Dendritic cell treated with granulocyte-macrophage colony-stimulating factor and Interleukin-4, amounts not matched to agents 40 ng/mL and 50 ng/mL, for 4 days (primary cell): ENCODE results near the gene PHYKPL.
A peak's percentile ranks its signal among the peaks of the same experiment; 100 is the strongest.

Experiments
- H3K27ac Mint-ChIP-seq: one replicate; pipeline ENCODE4 v1.8.0; 2022; ENCODE audit warnings: mild to moderate bottlenecking, mixed read lengths
- H3K27me3 Mint-ChIP-seq: one replicate; pipeline ENCODE4 v1.8.0; 2022; ENCODE audit warnings: mild to moderate bottlenecking, mixed read lengths
- H3K36me3 Mint-ChIP-seq: one replicate; pipeline ENCODE4 v1.8.0; 2022; ENCODE audit warnings: low read depth, mixed read lengths
- H3K4me1 Mint-ChIP-seq: one replicate; pipeline ENCODE4 v1.8.0; 2022; ENCODE audit warnings: low read depth, mixed read lengths
- H3K4me3 Mint-ChIP-seq: one replicate; pipeline ENCODE4 v1.8.0; 2022; ENCODE audit warnings: mild to moderate bottlenecking, moderate library complexity, mixed read lengths
- H3K9me3 Mint-ChIP-seq: one replicate; pipeline ENCODE4 v1.8.0; 2022; ENCODE audit warnings: mixed read lengths
- intact Hi-C: fragments of 100-400 bp; cut with micrococcal nuclease; formaldehyde crosslinking; loops from one replicate; pipeline ENCODE4 v1.15.0; 2022

PHYKPL gene

DNA sequence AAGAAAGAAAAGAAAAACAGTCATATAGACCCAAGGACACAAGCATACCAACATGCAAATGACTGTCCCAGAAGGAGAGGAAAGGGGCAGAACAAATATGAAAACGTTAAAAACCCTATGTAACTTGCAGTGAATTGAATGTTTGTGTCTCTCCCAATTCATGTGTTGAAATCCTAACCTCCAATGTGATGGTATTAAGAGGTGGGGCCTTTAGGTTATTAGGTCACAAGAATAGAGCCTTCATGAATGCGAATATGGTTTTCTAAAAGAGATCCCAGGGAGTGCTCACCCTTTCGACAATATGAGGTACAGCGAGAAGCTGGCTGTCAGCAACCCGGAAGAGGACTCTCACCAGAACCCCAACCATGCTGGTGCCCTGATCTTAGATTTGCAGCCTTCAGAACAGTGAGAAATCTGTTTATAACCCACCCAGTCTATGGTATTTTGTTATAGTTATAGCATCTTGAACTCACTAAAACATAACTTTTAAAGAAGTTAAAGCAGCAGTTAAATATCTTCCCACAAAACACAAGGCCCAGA lies 14.3 kb downstream of the PHYKPL start:
- Mint-ChIP-seq H3K4me3 (no peak overlapping the region), H3K4me1 (peaks cover 55% of the 10 kb centered on the region), H3K27me3 (no peaks in the 10 kb centered on the region), H3K27ac (no peak overlapping the region), H3K9me3 (no peaks in the 10 kb centered on the region), H3K36me3 (peaks cover 99% of the 10 kb centered on the region)
- intact Hi-C loops, result no loop called here

DNA sequence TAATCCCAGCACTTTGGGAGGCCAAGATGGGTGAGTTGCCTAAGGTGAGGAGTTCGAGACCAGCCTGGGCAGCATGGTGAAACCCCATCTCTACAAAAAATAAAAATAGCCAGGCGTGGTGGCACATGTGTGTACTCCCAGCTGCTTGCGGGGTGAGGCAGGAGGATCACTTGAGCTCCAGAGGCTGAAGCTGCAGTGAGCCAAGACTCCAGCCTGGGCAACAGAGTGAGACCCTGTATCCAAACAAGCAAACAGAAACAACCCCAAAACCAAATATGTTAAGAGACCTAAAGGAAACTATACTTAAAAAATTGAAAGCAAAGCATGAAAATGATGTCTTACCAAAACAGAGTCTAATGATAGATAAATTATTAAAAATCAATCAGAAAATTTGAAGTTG lies 15.8 kb downstream of the PHYKPL start:
- H3K36me3 Mint-ChIP-seq, result peaks cover 99% of the 10 kb centered on the region
- no peak overlapping the region for H3K4me3 Mint-ChIP-seq
- H3K27ac Mint-ChIP-seq, result peak overlapping the region; percentile 55
- peaks cover 39% of the 10 kb centered on the region for H3K4me1 Mint-ChIP-seq
- H3K27me3 Mint-ChIP-seq, result no peaks in the 10 kb centered on the region
- intact Hi-C loops, result no loop called here
- H3K9me3 Mint-ChIP-seq, result no peaks in the 10 kb centered on the region

GRCh38 chr5:178216088-178216534 lies 16.5 kb downstream of the PHYKPL start:
- intact Hi-C loops, result no loop called here
- H3K9me3 Mint-ChIP-seq, result no peaks in the 10 kb centered on the region
- H3K4me1 Mint-ChIP-seq, result peaks cover 33% of the 10 kb centered on the region
- peaks cover 99% of the 10 kb centered on the region for H3K36me3 Mint-ChIP-seq
- peak overlapping the region; percentile 55 for H3K27ac Mint-ChIP-seq
- no peak overlapping the region for H3K4me3 Mint-ChIP-seq
- no peaks in the 10 kb centered on the region for H3K27me3 Mint-ChIP-seq

DNA sequence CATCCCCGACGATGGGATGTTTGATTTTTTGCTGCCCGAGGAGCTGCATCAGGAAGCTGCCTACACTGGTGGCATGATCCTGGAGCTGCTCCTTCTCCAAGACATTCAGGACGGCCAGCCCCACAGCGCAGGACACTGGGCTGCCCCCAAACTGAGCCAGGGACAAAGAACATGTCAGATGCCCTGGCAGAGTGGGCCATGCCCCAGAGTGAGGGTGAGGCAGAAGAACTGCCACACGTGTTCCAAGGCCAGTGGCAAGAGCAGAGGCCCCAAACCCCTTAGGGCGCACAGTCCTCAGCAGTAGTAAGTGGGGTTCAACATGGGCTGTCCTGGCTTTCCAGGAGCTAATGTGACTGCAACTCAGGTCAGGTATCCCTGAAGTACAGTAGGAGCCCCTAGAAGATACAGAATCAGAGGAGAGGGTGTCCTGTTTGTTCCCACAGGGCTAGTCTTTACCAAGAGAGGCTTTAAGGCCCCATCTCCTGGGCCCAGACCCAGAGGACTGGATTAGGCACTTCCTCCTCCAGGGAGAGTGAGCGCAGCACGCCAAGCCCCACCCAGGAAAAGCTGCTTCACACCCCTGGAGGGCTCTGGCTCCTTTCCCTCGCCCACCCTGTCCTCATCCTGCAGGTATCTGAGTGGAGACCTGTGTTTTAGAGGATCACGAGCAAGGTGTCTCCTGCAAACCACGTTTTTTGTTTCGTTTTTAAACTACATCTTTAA lies 17.2 kb downstream of the PHYKPL start:
- H3K4me3 Mint-ChIP-seq, result no peak overlapping the region
- H3K36me3 Mint-ChIP-seq, result peaks cover 99% of the 10 kb centered on the region
- H3K27ac Mint-ChIP-seq, result peak overlapping the region; percentile 23
- H3K4me1 Mint-ChIP-seq, result peaks cover 26% of the 10 kb centered on the region
- intact Hi-C loops, result no loop called here
- no peaks in the 10 kb centered on the region for H3K27me3 Mint-ChIP-seq
- H3K9me3 Mint-ChIP-seq, result no peaks in the 10 kb centered on the region

DNA sequence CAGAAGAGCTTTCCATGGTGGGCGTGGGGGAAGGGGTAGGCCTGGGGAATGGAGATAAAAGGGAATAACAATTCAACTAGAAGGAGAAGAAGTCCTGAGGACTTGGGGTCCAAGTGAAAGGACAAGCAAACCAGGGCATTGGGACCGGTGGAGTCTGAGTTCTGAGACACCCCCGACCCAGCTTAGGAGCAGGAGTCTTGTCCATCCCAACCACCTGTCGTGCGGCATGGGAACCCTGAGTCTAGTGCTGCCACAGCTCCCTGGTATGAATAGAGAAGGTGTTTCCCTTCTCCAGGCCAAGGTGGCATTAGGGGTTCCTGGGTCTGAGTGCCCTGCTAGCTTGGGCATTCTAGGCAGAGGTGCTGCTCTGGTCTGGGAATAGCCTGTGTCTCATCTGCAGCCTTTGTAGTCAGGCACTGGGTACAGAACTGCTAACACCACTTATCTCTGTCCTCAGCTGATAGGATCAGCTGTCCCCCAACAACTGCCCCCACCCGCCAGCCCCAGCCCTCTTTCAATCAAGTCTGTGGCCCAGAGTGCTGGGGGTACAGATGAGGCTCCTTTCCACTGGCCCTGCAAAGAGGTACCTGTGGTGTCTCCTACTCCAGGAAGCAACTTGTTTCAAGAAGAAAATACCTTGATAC lies 18.3 kb downstream of the PHYKPL start:
- Mint-ChIP-seq H3K27ac (peak overlapping the region; percentile 2), H3K36me3 (peaks cover 99% of the 10 kb centered on the region), H3K9me3 (no peaks in the 10 kb centered on the region), H3K4me3 (no peak overlapping the region), H3K27me3 (no peaks in the 10 kb centered on the region), H3K4me1 (peaks cover 30% of the 10 kb centered on the region)
- intact Hi-C loops, result no loop called here

DNA sequence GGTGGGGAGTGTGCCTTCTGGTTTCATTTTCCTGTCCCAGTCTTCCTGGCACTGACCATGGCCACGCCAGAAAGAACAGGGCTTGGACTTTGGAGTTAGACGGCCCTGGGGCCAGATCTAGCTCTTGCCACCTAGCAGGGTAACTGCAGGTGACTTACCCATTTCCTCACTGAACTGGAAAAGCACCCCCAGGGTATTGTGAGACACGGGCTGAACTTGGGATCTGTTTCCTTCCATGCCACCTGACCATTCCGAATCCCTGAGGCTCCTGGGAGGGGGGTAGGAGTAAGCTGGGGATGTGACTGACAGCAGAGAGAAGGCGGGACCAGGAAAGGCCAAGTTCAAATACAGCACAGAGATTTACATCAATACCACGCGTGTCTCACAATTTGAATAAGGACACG lies 18.9 kb downstream of the PHYKPL start:
- H3K4me3 Mint-ChIP-seq, result no peak overlapping the region

GRCh38 chr5:178213003-178213461 lies 19.6 kb downstream of the PHYKPL start:
- Mint-ChIP-seq H3K9me3 (no peaks in the 10 kb centered on the region), H3K27me3 (no peaks in the 10 kb centered on the region), H3K4me1 (peaks cover 42% of the 10 kb centered on the region), H3K4me3 (no peak overlapping the region), H3K36me3 (peaks cover 100% of the 10 kb centered on the region), H3K27ac (no peak overlapping the region)
- intact Hi-C loops, result no loop called here

More for the DNA sequence above, 18.9 kb downstream of the PHYKPL start:
- H3K9me3 Mint-ChIP-seq, result no peaks in the 10 kb centered on the region
- peaks cover 34% of the 10 kb centered on the region for H3K4me1 Mint-ChIP-seq
- H3K36me3 Mint-ChIP-seq, result peaks cover 99% of the 10 kb centered on the region
- no peaks in the 10 kb centered on the region for H3K27me3 Mint-ChIP-seq
- peak overlapping the region; percentile 2 for H3K27ac Mint-ChIP-seq
- intact Hi-C loops, result no loop called here

DNA sequence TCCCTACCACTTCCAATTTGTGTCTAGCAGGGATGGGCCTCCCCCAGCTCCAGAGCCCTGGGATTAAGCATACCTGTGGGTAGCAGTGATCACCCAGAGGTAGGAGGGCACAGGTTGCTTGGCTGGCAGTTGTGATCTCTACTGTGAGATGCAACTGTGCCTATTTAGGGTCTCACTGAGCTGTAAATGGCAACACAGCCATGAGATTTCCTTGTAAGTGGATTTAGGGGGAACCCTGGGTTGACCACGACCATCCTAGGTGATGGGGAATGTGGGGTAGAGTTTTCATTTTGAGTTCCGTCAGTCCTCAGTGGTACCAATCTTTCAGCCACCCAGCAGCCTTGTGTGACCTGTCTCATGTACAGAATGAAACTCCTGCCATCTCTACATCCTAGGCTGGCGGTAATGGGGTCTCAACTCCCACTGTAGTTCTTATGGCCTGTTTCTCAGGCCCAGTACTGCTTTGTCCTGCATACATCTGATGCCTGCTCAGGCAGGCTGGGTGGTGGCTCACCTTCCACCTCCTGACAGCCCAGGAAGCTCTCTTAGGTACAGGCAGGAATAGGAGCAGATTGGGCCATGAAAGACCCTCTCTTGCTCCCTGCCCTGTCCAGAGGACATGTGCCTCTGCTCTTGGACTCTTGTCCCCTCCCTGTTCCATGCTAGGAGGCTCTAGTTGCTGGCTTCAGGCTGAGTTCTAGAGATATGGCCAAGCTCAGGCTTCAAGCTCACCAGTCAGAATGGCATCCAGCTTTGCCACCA lies 20.2 kb downstream of the PHYKPL start:
- H3K27me3 Mint-ChIP-seq, result no peaks in the 10 kb centered on the region
- peaks cover 100% of the 10 kb centered on the region for H3K36me3 Mint-ChIP-seq
- peaks cover 48% of the 10 kb centered on the region for H3K4me1 Mint-ChIP-seq
- no peaks in the 10 kb centered on the region for H3K9me3 Mint-ChIP-seq
- H3K4me3 Mint-ChIP-seq, result no peak overlapping the region
- intact Hi-C loops, result no loop called here
- no peak overlapping the region for H3K27ac Mint-ChIP-seq

- H3K27me3 Mint-ChIP-seq, result no peaks in the 10 kb centered on the region
- no peak overlapping the region for H3K4me3 Mint-ChIP-seq
- H3K27ac Mint-ChIP-seq, result no peak overlapping the region
- H3K36me3 Mint-ChIP-seq, result peaks cover 100% of the 10 kb centered on the region
- H3K9me3 Mint-ChIP-seq, result no peaks in the 10 kb centered on the region
- intact Hi-C loops, result no loop called here
- H3K4me1 Mint-ChIP-seq, result peaks cover 53% of the 10 kb centered on the region
These were observed 21.2 kb downstream of the PHYKPL start for GRCh38 chr5:178211095-178212048.

DNA sequence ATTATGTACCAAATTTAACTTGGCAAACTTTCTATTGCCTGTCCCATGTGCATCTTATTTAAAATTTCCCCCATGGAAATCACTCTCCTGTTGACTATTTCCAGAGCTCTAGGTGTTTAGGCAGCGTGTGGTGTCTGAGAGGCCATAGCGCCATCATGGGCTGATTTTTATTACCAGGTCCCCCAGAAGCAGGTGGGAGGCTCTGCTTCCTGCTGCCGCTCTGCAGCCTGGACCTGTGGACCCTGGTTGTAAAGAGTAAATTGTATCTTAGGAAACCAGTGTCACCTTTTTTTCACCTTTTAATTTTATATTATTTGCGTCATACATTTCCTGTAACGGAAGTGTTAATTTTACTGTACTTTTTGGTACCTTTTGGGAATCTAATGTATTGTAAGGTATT lies 21.9 kb downstream of the PHYKPL start:
- H3K27me3 Mint-ChIP-seq, result no peaks in the 10 kb centered on the region
- H3K9me3 Mint-ChIP-seq, result no peaks in the 10 kb centered on the region
- no peak overlapping the region for H3K27ac Mint-ChIP-seq
- peaks cover 100% of the 10 kb centered on the region for H3K36me3 Mint-ChIP-seq
- intact Hi-C loops, result no loop called here
- H3K4me1 Mint-ChIP-seq, result peaks cover 53% of the 10 kb centered on the region
- no peak overlapping the region for H3K4me3 Mint-ChIP-seq

DNA sequence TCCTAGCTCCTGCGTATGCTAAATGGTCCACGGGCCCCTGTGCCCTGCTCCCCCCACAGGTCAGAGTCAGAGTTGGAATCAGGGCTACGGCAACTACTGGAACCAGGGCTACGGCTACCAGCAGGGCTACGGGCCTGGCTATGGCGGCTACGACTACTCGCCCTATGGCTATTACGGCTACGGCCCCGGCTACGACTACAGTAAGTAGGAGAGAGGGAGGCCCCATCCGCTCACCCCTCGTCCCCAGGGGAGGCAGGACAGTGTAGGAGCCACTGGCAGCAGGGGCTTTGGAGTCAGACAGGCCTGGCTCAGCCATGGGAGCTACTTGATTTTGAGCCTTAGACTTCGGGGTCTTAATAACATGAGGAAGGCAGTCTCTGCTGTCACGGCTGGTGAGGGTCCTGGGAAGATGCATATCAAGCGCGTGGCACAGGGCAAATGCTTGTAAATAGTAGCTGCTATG lies 22.5 kb downstream of the PHYKPL start:
- Mint-ChIP-seq H3K9me3 (no peaks in the 10 kb centered on the region), H3K27me3 (no peaks in the 10 kb centered on the region), H3K27ac (peak overlapping the region; percentile 58), H3K4me1 (peaks cover 47% of the 10 kb centered on the region), H3K4me3 (no peak overlapping the region), H3K36me3 (peaks cover 99% of the 10 kb centered on the region)
- intact Hi-C loops, result no loop called here

DNA sequence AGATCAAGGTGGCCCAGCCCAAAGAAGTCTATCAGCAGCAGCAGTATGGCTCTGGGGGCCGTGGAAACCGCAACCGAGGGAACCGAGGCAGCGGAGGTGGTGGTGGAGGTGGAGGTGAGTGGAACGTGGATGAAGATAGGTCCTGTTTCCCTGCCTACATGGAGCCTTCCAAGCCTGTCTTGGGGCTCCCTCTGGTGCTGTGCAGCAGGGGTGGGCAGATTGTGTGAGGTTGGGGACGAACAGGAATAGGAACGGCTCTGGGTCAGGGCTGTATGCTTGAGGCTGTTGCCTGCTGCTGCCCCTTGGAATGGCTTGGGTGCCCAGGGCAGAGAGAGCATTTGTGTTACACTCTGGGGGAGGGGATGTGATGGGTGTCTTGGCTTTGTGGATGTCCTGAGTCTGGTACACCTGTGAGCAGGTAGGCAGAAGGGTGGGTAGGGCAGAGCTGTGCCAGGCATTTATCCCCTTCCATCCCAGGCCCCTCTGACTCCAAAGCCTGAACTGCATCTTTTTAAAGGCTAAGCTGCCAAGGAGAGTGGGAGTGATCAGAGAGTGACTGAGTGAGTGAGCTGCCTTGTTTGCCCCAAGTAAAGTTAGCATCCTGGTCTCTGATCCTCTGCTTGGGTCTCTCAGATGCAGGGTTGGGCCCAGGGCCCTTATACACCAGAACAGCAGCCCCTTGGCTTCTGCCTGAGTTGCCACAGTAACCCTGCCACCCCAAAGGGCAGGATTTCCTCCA lies 23.1 kb downstream of the PHYKPL start:
- intact Hi-C loops, result no loop called here
- Mint-ChIP-seq H3K36me3 (peaks cover 95% of the 10 kb centered on the region), H3K9me3 (no peaks in the 10 kb centered on the region), H3K27ac (peak overlapping the region; percentile 58), H3K27me3 (no peaks in the 10 kb centered on the region), H3K4me1 (peaks cover 41% of the 10 kb centered on the region), H3K4me3 (no peak overlapping the region)
